ENCODE measurements around the gene CDC5L. TPM values are rescaled to one million over a fixed set of nuclear protein-coding genes. Genes with fewer than 3 reads are reported as not detected.

The CDC5L gene
- total RNA-seq, 1 experiment from 2014 or later, result 23.8 TPM

DNA sequence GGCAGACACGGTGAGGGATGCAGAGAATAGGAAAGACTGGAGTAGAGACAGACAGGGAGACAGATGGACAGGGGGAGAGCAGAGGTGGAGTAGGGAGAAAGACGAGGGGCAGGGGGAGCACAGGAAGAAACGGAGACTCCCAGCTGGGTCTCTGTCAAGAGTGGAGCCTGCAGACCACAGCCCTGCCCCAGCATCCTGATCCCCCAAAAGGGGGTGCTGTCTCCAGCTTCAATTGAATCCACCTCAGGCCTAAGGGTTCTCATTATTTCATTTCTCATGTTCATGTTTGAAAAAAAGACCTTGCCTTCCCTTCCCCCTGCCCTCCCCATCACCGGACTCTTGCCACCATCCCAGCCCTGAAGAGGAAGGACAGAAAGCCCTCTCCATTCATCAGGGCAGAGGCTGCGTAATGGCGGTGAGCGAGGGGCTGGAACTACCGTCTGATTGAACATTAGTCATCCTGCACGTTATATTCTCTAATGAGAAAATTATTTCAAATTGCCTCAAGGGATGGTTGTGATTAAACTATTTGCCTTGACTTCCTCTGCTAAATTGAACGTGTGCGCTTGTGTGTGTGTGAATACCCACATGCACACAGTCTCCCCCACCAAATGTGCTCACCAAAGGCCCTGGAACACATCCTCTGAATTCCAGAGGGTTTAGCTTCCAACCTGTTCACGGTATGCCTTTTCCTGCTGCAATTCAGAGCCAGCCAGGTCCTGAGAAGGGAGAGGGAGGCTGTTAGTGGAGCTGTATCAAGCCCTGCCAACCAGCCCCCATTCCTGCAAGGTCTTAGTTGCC lies 98.3 kb downstream of the CDC5L start:
- H3K9me3 ChIP-seq, result no peaks in the 10 kb centered on the region
- intact Hi-C loops (cut with micrococcal nuclease; ENCODE audit: unreplicated experiment), result no loop called here
- DNase-seq, result no peak
- no peak for TF ChIP-seq CTCF (IDR thresholded peaks at IDR 0.05; ENCODE audit: insufficient read depth in 1 of 2, low read depth in 1 of 2, low read length in 1 of 2, severe bottlenecking in 1 of 2, unreplicated experiment in 1 of 2)
- H3K27ac Mint-ChIP-seq (ENCODE audit: unreplicated experiment), result no peak overlapping the region
- no peaks in the 10 kb centered on the region for H3K36me3 Mint-ChIP-seq (ENCODE audit: insufficient read depth, unreplicated experiment)
- CTCF ChIA-PET, result interaction anchor here (0.9 kb wide), 1 partner anchor 10 kb away, joined by 4 read pairs; no protein-coding TSS in a partner anchor
- no peaks in the 10 kb centered on the region for H3K9me3 Mint-ChIP-seq (ENCODE audit: unreplicated experiment)
- POLR2A ChIA-PET, result no interaction called here
- H3K4me1 ChIP-seq, result no peaks in the 10 kb centered on the region
- H3K4me3 ChIP-seq (ENCODE audit: low read depth, low read length), result no peak overlapping the region
- H3K27me3 Mint-ChIP-seq (ENCODE audit: insufficient read depth, unreplicated experiment), result peaks cover 11% of the 10 kb centered on the region
- no peaks in the 10 kb centered on the region for H3K4me1 Mint-ChIP-seq (ENCODE audit: low read depth, unreplicated experiment)
- no TSS peak for BruUV-seq (replicated peaks)
- no peaks in the 10 kb centered on the region; the same call in 1 of the 2 replicates for H3K27me3 ChIP-seq (replicated peaks; ENCODE audit: control insufficient read depth, insufficient read depth, low read length)
- H3K36me3 ChIP-seq (ENCODE audit: control insufficient read depth, insufficient read depth, low read length), result no peaks in the 10 kb centered on the region
- no peak overlapping the region for H3K4me3 Mint-ChIP-seq (ENCODE audit: unreplicated experiment)

GRCh38 chr6:44487002-44487401 lies 99.5 kb downstream of the CDC5L start:
- Mint-ChIP-seq H3K4me3 (ENCODE audit: unreplicated experiment) (no peak overlapping the region), H3K4me1 (ENCODE audit: low read depth, unreplicated experiment) (no peaks in the 10 kb centered on the region), H3K36me3 (ENCODE audit: insufficient read depth, unreplicated experiment) (no peaks in the 10 kb centered on the region), H3K27ac (ENCODE audit: unreplicated experiment) (no peak overlapping the region), H3K27me3 (ENCODE audit: insufficient read depth, unreplicated experiment) (peaks cover 10% of the 10 kb centered on the region), H3K9me3 (ENCODE audit: unreplicated experiment) (no peaks in the 10 kb centered on the region)
- CTCF ChIA-PET, result no interaction called here
- no peak for DNase-seq
- Histone ChIP-seq H3K9me3 (no peaks in the 10 kb centered on the region), H3K36me3 (ENCODE audit: control insufficient read depth, insufficient read depth, low read length) (no peaks in the 10 kb centered on the region), H3K27me3 (replicated peaks; ENCODE audit: control insufficient read depth, insufficient read depth, low read length) (no peaks in the 10 kb centered on the region; the same call in 1 of the 2 replicates), H3K4me3 (ENCODE audit: low read depth, low read length) (no peak overlapping the region), H3K4me1 (no peaks in the 10 kb centered on the region)
- BruUV-seq (replicated peaks), result no TSS peak
- POLR2A ChIA-PET, result no interaction called here
- no peak for TF ChIP-seq CTCF (IDR thresholded peaks at IDR 0.05; ENCODE audit: insufficient read depth in 1 of 2, low read depth in 1 of 2, low read length in 1 of 2, severe bottlenecking in 1 of 2, unreplicated experiment in 1 of 2)
- intact Hi-C loops (cut with micrococcal nuclease; ENCODE audit: unreplicated experiment), result no loop called here

DNA sequence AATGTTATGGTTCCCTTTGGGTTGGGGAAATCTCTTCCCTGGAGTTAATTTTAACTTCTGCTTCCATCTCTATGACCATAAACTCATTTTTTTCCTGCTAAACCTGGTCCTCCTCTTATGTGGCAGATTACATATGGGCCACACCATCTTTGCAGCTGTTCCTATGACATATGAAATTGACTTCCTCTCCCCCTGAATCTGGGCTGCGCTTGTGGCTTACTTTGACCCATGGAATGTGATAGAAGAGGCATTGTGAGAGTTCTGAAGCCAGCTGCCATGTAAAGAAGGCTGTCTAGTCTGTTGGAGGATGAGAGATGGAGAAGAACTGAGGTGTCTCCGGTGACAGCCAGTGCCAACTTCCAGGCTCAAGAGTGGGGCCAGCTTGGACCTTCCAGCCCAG lies 100.1 kb downstream of the CDC5L start:
- H3K9me3 Mint-ChIP-seq (ENCODE audit: unreplicated experiment), result no peaks in the 10 kb centered on the region
- ChIA-PET POLR2A (no interaction called here), CTCF (no interaction called here)
- Histone ChIP-seq H3K27me3 (replicated peaks; ENCODE audit: control insufficient read depth, insufficient read depth, low read length) (no peaks in the 10 kb centered on the region; the same call in 1 of the 2 replicates), H3K4me1 (no peaks in the 10 kb centered on the region), H3K4me3 (ENCODE audit: low read depth, low read length) (no peak overlapping the region), H3K36me3 (ENCODE audit: control insufficient read depth, insufficient read depth, low read length) (no peaks in the 10 kb centered on the region), H3K9me3 (no peaks in the 10 kb centered on the region)
- no peak overlapping the region for H3K4me3 Mint-ChIP-seq (ENCODE audit: unreplicated experiment)
- DNase-seq, result no peak
- H3K4me1 Mint-ChIP-seq (ENCODE audit: low read depth, unreplicated experiment), result no peaks in the 10 kb centered on the region
- H3K27ac Mint-ChIP-seq (ENCODE audit: unreplicated experiment), result no peak overlapping the region
- no peak for TF ChIP-seq CTCF (IDR thresholded peaks at IDR 0.05; ENCODE audit: insufficient read depth in 1 of 2, low read depth in 1 of 2, low read length in 1 of 2, severe bottlenecking in 1 of 2, unreplicated experiment in 1 of 2)
- peaks cover 10% of the 10 kb centered on the region for H3K27me3 Mint-ChIP-seq (ENCODE audit: insufficient read depth, unreplicated experiment)
- BruUV-seq (replicated peaks), result no TSS peak
- intact Hi-C loops (cut with micrococcal nuclease; ENCODE audit: unreplicated experiment), result no loop called here
- no peaks in the 10 kb centered on the region for H3K36me3 Mint-ChIP-seq (ENCODE audit: insufficient read depth, unreplicated experiment)
